ENCODE measurements around the gene ZNF500. TPM values are rescaled to one million over a fixed set of nuclear protein-coding genes. Genes with fewer than 3 reads are reported as not detected.

ZNF500 gene
- total and polyA plus RNA-seq, 2 of the 4 experiments (the other 2 are of a cell fraction), result 4.5 to 5.9 TPM

GRCh38 chr16:4760221-4760910, 6.6 kb downstream of the ZNF500 start:
- BruUV-seq (replicated peaks), result no TSS peak
- in situ Hi-C loops (cut with MboI; ENCODE audit: low sequenced_read_pairs), result loop anchor here (10.0 kb wide), 1 partner anchor 194 kb away; the partner anchor contains the start of gene SEC14L5
- Histone ChIP-seq H3K79me1 (ENCODE audit: low read depth in 1 of 2, low read length in 2 of 2) (peaks cover 16 to 19% of the 10 kb centered on the region in 2 experiments; a peak in 3 of 4 replicates), H3K4me1 (ENCODE audit: control insufficient read depth, insufficient read depth, low read length) (no peaks in the 10 kb centered on the region), H2AK9ac (replicated peaks; ENCODE audit: low read depth, low read length, poor library complexity) (no peak overlapping the region), H3K36me3 (ENCODE audit: control insufficient read depth, insufficient read depth, low read length) (peaks cover 63% of the 10 kb centered on the region), H3K9me3 (ENCODE audit: control insufficient read depth, insufficient read depth, low read length) (no peaks in the 10 kb centered on the region), H2BK20ac (ENCODE audit: low read depth, low read length) (no peak overlapping the region), H4K8ac (ENCODE audit: low read depth in 2 of 2, low read length in 2 of 2) (no peak overlapping the region), H3K4me3 (ENCODE audit: insufficient read depth, low read depth, low read length) (no peak overlapping the region), H3K9me1 (ENCODE audit: insufficient read depth, low read length) (no peaks in the 10 kb centered on the region), H4K20me1 (ENCODE audit: insufficient read depth, low read length) (no peaks in the 10 kb centered on the region; the same call in 1 of the 2 replicates), H2AK5ac (ENCODE audit: low read depth, low read length) (no peak overlapping the region), H2AFZ (replicated peaks; ENCODE audit: low read length, poor library complexity) (no peak overlapping the region), H3K18ac (ENCODE audit: low read depth, low read length) (no peak overlapping the region), H2BK5ac (ENCODE audit: low read depth, low read length, poor library complexity, severe bottlenecking) (no peak overlapping the region), H3K4ac (ENCODE audit: low read depth, low read length) (no peak overlapping the region), H3K23ac (ENCODE audit: low read depth, low read length) (no peak overlapping the region), H3K4me2 (ENCODE audit: low read depth, low read length) (no peak overlapping the region), H2BK15ac (ENCODE audit: low read depth, low read length) (no peak overlapping the region), H3K56ac (ENCODE audit: extremely low read depth, insufficient read depth, low read length) (no peak overlapping the region), H3K9ac (ENCODE audit: low read depth, low read length) (no peak overlapping the region), H2BK120ac (ENCODE audit: low read depth, low read length) (no peak overlapping the region), H3K14ac (replicated peaks; ENCODE audit: low read depth, low read length) (no peak overlapping the region), H3K27ac (ENCODE audit: insufficient read depth, low read length) (no peak overlapping the region), H3K27me3 (ENCODE audit: control insufficient read depth, insufficient read depth, low read length) (no peaks in the 10 kb centered on the region), H4K5ac (ENCODE audit: low read depth, low read length) (no peak overlapping the region), H4K91ac (ENCODE audit: insufficient read depth, low read depth, low read length) (no peak overlapping the region)
- DNase-seq, result no peak
- POLR2A ChIA-PET (ENCODE audit: unreplicated experiment), result no interaction called here
- intact Hi-C loops (cut with micrococcal nuclease), result no loop called here
- dilution Hi-C loops (cut with HindIII; ENCODE audit: low sequenced_read_pairs, unreplicated experiment), result no loop called here
- TF ChIP-seq RAD21 (IDR thresholded peaks at IDR 0.05; ENCODE audit: low read length) (no peak), MAFK (IDR thresholded peaks at IDR 0.05; ENCODE audit: low read depth, low read length) (no peak), MXI1 (IDR thresholded peaks at IDR 0.05; ENCODE audit: borderline replicate concordance, low read depth, low read length) (no peak), RFX5 (IDR thresholded peaks at IDR 0.05; ENCODE audit: low read depth, low read length) (no peak), BHLHE40 (IDR thresholded peaks at IDR 0.05; ENCODE audit: low read depth, low read length) (no peak), CHD1 (IDR thresholded peaks at IDR 0.05; ENCODE audit: low read depth, low read length) (no peak), SMC3 (IDR thresholded peaks at IDR 0.05; ENCODE audit: low read depth, low read length) (no peak), MAZ (IDR thresholded peaks at IDR 0.05; ENCODE audit: borderline replicate concordance, low read depth, low read length) (no peak), NFE2L2 (IDR thresholded peaks at IDR 0.05; ENCODE audit: low read depth, low read length) (no peak), FOS (IDR thresholded peaks at IDR 0.05; ENCODE audit: low read depth, low read length) (no peak), USF2 (IDR thresholded peaks at IDR 0.05; ENCODE audit: low read depth, low read length) (no peak), RCOR1 (IDR thresholded peaks at IDR 0.05; ENCODE audit: insufficient replicate concordance, low read length) (no peak), CEBPB (IDR thresholded peaks at IDR 0.05; ENCODE audit: low read depth, low read length) (no peak), POLR2A (IDR thresholded peaks at IDR 0.05; ENCODE audit: low read depth, low read length) (no peak)
- TF ChIP-seq, protein P1, sequence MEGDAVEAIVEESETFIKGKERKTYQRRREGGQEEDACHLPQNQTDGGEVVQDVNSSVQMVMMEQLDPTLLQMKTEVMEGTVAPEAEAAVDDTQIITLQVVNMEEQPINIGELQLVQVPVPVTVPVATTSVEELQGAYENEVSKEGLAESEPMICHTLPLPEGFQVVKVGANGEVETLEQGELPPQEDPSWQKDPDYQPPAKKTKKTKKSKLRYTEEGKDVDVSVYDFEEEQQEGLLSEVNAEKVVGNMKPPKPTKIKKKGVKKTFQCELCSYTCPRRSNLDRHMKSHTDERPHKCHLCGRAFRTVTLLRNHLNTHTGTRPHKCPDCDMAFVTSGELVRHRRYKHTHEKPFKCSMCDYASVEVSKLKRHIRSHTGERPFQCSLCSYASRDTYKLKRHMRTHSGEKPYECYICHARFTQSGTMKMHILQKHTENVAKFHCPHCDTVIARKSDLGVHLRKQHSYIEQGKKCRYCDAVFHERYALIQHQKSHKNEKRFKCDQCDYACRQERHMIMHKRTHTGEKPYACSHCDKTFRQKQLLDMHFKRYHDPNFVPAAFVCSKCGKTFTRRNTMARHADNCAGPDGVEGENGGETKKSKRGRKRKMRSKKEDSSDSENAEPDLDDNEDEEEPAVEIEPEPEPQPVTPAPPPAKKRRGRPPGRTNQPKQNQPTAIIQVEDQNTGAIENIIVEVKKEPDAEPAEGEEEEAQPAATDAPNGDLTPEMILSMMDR (conservative IDR thresholded peaks at IDR 0.05; ENCODE audit: low read depth, low read length), result no peak
- TF ChIP-seq, protein P2, sequence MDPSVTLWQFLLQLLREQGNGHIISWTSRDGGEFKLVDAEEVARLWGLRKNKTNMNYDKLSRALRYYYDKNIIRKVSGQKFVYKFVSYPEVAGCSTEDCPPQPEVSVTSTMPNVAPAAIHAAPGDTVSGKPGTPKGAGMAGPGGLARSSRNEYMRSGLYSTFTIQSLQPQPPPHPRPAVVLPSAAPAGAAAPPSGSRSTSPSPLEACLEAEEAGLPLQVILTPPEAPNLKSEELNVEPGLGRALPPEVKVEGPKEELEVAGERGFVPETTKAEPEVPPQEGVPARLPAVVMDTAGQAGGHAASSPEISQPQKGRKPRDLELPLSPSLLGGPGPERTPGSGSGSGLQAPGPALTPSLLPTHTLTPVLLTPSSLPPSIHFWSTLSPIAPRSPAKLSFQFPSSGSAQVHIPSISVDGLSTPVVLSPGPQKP (IDR thresholded peaks at IDR 0.05; ENCODE audit: borderline replicate concordance, low read depth, low read length), result no peak
- CTCF ChIA-PET, result no interaction called here
- 93% methylated on average over 17 of the region's 23 CpGs; no CpG with 5 or more reads in 1 of the 2 experiments for WGBS, 2 experiments (ENCODE audit: extremely low coverage in 2 of 2, insufficient read length in 1 of 2)
- no peak for ATAC-seq (ENCODE audit: low read depth)
